NCI-H226 (cell line): ENCODE data around the gene WDCP.
A peak's percentile ranks its signal among the peaks of the same experiment; 100 is the strongest.

ENCODE experiments used
- DNase-seq: peaks from one replicate; pipeline ENCODE4 v3.0.0-alpha.2; 2015

Gene WDCP

DNA sequence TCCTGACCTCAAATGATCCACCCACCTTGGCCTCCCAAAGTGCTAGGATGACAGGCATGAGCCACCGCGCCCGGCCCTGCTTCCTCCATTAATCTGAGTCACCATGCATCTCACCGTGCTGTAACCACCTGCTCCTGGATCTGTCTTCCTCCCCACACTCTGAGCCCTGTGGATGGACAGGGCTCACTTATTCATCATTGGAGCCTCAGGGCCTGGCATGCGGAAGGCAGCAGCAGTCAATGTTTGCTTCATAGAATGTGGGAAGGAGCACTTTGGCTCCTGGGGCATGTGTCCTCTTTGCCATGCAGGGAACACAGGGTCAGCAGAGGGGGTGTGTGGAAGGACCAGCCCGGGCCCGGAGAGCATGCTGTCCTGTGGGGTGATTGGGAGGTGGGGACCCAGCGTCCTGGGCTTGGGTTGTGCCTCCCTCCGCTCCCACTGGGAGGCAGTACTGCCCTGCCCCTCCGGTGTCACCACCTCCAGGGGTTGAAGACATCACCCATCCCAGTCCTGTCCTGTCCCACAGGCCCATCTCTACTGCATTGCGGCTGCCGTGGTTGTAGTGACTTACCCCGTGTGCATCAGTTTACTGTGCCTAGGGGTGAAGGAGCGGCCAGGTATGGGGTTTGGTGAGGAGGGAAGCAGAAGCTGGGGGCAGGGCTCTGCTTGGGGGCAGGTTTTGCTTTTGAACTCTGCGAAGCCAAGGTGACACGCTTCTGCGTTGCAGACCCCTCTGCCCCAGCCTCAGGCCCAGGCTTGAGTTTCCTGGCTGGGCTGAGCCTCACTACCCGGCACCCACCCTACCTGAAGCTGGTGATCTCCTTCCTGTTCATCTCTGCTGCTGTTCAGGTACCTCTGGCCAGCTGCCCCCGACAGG is 25.8 kb downstream of the WDCP start:
- peak; percentile 25 for DNase-seq

DNA sequence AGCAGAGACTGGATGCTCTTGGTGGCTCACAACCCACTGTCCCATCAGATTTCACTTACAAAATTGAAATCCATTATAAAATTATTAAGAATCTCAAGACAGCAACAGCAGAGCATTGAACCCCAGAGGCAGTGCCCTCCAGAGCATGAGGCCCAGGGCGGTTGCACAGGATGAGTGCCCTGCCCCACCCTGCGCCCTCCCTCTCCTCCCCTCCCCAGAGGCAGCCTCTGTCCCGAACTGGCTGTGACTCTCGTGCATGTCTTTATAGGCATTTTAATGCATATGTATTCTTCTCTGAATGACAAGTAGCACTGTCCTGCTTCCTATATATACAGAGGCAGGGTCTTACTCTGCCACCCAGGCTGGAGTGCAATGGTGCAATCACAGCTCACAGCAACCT is 26.9 kb downstream of the WDCP start:
- no peak for DNase-seq

DNA sequence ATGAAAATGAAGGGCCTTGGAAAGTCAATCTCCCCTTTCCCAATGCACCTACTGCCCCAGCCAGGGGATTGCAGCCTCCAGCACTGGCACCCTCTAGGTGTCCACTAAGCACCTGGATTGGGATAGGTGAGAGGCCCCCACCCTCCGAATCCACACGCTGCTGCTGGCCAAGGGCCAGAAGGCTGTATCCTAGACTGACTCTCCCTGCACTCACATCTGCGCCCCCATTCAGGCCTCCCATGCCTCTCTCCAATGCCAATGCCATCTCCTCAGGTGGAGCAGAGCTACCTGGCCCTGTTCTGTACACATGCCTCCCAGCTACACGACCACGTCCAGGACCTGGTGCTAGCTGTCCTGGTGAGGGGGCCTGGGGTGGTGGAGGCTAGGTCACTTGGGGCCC is 27.5 kb downstream of the WDCP start:
- DNase-seq, result no peak

DNA sequence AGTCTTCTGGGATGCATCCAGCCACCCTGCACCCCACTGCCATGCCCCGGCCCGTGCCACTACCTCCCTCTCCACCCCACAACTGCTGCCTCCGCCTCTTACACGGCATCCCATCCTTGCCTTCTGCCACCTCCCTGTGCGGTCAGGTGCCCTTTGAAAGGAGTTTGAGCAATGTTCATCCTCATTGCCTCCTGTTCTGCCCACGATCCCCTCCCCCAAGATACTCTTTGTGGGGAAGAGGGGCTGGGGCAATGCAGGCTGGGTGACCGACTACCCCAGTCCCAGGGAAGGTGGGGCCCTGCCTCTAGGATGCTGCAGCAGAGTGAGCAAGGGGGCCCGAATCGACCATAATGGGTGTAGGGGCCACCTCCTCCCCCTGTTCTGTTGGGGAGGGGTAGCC is 28.9 kb downstream of the WDCP start:
- no peak for DNase-seq

DNA sequence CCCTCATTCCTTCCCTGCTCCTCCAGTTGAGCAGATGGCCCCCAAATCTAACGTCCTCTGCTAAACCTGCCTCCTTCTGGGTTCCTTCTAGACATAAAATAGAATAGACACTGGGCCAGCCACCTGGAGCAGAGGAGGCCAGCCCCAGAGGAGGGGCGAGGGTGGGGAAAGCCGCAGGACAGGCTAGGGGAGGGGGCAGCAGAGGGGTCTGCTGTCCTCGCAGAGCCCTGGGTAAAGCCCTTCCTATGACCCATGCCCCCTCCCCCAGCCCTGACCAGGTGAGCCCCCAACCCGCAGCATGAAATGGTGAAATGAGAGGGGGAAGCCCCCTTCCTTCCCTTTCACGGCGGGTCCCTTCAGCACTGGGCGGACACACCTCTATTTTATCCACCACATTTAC is 29.5 kb downstream of the WDCP start:
- no peak for DNase-seq

DNA sequence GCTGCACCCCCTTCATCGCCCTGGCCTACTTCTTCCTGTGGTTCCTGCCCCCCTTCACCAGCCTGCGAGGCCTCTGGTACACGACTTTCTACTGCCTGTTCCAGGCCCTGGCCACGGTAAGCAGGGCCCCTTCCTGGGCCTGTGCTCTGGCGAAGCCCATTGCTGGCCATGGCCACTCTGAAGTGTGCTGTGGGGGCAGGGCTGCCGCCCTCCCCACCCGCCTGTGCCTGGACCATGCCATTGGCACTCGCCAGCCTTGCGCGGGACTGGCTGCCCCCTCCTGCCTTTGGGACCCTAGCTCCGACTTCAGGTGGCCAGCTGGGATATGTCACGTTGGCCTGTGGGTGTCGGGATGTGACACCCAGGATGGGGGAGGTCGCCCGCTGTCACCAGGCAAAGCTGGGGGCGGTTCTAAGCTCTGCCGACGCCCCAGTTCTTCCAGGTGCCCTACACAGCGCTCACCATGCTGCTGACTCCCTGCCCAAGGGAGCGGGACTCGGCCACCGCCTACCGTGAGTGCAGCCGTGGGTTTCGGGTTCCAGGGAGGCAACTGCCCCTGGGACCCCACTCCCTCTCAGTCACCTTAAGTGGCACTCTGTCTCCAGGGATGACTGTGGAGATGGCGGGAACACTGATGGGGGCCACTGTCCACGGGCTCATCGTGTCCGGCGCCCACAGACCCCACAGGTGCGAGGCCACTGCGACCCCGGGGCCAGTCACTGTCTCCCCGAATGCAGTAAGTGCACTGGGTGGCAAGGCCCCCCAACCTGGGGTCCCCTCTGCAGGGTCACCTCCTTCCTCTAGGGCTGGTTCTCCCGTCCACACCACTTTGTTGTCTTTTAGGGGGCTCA is 30.1 kb downstream of the WDCP start:
- no peak for DNase-seq

DNA sequence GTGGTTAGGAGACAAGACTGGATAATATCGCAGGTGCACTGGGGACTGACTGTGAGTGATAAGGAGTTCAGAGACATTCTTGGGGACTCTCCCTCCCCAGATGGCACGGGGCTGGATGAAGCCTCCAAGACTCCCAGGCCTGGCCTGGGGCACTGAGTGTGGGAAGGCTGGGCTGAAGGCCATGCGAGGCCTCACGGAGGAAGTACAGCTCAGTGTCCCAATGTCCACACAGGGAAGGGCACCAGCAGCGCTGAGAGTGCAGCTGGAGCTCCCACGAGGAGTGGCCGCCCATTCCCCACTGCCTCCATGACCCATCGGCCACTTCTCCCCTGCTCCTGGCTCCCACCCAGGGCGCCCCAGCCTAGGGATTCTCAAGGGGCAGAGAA is 30.8 kb downstream of the WDCP start:
- no peak for DNase-seq

DNA sequence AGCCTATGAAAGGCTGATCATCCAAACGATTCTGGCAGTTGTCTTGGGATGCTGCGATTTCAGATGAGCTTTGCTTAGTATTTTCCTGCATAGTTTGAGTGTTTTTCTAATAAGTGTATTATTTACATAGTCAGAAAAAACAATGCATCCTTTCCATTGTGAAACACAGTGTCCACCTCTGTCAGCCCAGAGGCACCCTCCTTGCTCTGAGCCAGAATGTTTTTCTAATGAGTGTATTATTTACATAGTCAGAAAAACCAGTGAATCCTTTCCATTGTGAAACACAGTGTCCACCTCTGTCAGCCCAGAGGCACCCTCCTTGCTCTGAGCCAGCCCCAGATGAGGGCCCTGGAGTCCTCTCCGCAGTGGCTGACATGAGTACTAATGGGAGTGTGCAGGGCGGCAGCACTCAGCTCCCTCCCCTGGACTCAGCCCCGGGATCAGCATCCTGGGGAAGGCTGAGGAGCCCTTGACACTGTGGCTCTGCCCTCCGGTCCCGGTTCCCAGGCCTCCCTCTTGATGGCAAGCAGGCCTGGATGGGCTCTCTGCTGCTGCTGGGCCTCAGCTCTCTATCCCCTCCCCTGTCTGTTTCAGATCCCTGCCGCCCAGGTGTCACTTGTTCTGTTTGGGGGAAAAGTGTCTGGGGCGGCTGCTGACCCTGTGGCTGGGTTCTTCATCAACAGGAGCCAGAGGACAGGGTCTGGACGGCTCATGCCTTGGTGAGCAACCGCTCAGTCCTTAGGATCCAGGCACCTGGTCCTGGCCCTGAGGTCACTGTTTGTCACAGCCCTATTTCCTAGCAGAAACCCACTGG is 31.4 kb downstream of the WDCP start:
- peak; percentile 88 for DNase-seq

DNA sequence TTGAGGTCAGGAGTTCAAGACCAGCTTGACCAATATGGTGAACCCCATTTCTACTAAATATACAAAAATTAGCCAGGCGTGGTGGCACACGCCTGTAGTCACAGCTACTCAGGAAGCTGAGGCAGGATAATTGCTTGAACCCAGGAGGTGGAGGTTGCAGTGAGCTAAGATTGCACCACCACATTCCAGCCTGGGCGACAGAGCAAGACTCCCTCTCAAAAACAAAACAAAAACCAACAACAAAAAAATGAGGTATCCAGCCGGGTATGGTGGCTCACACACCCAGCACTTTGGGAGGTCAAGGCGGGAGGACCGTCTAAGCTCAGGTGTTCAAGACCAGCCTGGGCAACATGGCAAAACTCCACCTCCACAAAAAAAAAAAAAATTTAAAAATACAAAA is 32.3 kb downstream of the WDCP start:
- peak; percentile 25 for DNase-seq

DNA sequence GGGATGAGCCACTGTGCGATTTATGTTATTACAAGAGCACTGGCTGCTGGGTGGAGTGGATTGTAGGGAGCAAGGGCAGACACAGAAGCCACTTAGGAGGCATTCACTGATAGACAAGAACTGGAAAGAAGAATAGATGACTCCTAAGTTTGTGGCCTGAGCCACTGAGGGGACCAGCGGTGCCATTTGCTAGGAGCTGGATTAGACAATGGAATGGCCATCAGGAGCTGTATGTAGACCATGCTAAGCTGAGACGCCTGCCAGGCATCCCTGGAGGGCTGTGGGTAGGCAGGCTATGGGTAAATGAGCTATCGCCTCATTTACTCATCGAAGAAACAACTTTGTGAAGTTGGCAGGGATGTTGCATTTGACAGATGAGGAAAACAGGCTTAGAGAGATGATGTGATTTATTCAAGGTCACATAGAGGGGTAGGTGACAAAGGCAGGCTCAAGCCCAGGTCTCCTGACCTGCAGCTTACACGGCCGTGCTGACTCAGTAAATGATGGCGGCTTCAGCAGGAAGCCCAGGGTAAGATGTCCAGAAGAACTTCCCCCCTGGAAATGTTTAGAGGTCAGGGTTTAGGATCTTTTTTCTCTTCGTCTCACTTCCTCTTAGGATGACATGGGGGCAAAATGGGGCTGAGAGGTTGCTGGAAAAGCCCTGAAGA is 34.5 kb downstream of the WDCP start:
- no peak for DNase-seq

DNA sequence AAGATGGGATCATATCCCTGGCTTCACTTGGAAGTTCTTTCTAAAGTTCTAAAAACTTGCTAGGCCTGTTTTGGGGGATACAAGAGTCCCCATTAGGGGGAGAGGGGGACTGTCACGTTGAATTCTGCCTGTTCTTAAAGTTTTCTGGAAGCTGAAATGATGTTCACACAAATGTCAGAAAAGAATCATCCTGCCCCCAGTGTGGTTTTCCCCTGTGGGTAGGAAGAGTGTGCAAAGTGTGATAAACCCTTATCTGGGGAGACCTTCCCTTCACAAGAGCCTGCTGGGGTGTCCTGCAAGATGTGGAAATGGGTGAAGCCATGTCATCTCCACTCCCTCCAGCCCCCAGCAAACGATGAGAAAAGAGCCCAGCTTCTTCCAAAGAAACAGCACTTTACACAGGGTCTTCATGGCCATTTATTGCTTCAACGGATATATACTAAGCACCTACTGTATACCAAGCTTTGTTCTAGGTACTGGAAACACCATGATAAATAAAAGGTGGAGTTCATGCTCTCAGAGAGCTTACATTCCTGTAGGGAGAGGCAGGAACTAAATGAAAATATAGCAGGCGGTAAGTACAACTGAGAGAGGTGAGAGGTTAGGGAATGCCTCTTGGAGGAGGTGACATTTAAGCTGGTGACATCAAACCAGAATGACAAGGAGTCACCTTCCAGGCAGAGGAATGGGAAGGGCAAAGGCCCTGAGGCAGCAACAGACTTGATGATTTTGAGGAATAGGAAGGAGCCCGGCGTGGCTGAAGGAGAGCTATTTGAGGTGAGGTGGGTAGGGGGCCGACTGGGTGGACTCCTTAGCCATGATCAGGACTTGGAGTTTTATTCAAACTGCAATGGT is 35.7 kb downstream of the WDCP start:
- DNase-seq, result no peak

DNA sequence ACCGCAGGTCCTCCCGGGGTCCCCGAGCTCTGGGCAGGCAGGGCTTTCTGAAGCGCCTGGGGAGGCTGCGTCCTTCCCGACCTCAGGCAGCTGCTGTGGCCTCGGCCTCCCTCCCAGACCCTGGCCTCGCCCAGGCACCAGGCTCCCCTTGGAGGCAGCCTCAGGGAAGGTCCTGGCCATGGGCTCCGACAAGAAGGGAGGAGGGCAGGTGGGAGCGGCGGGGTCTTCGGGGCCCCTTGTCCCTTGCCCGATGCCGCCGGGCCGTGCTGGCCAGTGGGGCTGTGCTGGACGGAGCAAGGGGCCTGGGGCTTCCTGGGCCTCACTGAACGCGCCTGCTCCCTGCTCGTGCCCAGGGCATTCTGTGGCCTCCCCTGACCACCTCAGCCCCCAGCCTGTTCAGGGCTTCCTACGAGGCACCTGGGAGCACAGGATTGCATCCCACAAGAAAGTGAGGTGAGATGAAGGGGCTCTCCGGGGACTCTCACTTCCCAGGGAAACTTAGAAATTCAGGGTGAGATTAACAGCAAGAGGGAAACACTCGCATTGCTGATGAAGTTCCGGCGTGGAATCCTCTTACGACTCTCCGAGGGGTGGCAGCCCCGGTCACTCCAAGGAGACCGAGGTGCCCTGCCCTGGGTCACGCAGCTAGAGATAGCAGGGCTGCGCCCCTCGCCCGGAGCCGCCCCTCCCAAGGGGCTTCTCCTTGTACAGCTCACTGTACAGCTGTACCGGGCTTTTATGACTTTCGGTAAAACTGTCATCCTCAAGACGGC is 36.5 kb downstream of the WDCP start:
- DNase-seq, result no peak

DNA sequence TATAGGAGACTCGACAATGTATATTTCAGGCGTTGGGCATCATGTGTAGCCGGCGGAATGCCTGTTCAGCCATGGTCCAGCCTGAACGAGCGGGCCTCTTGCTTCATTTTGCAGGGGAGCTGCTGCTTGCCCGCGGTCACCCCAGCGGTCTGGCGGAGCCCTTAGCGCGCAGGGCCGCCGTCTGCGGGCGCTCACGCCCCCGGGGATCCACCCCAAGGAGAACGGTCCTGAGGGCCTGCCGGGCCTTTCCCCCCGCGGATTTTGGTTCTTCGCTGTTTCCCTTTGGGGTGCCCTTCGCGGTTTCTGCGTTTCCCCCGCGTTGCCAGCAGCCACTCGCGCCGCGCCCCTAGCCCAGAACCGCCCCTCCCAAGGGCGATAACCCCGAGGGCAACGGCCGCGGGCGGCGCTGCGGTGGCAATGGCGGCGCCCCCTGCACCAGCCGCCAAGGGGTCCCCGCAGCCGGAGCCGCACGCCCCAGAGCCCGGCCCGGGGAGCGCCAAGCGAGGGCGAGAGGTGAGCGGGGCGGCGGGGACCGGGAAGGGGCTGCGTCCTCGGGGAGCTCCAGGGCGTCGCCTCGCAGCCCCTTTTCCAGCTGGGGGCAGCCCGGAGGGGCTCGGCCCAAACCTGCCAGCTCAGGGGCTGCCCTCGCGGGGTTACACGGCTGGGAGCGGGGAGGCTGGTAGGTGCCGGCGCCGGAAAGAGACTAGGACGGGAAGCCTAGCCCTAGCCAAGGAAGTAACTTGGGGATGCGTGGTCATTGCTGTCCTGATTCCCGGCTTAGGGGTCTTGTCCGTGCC is 37.3 kb downstream of the WDCP start, which contains the start of gene MFSD2B:
TSS of gene MFSD2B (plus strand) at position 406 of the 797 bp plus-strand sequence. CDS start at position 418, 12 bp downstream.
- no peak for DNase-seq

DNA sequence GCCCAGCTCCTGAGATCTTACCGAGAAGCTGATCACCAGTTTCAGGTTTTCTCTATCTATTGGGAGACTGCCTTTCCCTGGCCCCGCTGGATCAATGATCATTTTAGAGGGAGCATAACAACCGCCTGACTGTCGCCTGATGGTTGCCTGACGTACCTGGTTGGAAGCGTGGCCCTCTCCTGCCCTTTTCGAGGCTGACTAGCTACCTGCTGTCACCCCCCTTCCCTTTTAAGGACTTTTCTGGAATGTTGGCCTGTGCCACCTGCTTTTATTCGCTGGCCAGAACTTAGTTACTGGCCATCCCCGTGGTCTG is 37.9 kb downstream of the WDCP start:
- no peak for DNase-seq

DNA sequence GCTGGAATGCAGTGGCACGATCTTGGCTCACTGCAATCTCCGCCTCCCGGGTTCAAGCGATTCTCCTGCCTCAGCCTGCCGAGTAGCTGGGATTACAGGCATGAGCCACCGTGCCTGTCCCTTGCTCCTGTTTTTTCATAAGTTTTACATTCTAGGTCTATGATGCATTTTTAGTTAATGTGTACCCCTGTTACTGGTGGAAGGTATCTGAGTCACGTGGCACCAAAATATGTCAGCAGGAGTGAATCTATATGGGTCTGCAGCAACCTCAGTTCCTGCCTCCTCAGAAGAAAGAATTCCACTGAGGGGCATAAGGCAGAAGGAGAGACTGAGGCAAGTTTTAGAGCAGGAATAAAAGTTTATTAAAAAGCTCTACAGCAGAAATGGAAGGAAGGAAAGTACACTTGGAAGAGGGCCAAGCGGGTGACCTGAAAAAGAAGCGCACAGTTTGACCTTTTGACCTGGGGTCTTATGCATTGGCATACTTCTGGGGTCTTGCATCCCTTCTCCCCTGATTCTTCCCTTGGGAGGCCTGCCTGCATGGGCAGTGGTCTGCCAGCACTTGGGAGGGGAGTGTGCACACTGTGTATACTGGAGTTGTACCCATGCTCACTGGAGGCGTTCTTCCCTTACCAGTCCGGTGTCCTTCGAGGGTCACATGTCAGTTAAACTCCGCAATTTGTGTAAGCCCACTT is 38.4 kb downstream of the WDCP start:
- DNase-seq, result no peak

DNA sequence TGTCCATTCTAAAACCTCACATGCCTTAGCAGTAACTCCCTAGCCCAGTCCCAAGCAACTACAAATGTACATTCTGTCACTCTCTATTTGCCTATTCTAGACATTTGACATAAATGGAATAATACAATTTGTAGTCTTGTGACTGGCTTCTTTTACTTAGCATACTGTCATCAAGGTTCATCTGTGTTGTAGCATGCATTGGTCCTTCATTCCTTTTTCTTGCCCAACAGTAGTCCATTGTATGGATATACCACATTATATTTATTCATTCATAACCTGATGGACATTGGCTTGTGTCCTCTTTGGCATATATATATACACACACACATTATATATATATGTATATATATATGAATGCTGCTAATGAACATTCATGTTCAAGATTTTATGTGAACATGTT is 39.5 kb downstream of the WDCP start:
- no peak for DNase-seq

DNA sequence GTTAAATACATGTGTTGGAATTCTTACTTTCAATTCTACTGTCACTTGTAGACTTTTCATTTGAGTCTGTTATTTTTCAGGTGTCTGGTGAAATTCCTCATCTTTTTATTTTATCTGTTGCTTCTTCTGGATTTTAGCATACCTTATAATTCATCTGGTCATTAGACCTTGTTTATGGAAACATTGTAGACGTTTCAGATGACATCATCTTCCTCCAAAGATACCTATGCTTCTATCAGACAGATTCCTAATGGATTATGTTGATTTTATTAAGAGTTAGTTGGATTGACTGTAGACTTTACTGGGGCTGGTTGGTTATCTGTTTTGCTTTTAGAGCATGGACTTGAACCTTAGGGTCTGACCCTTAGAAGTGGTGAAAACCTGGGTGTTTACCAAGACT is 52.6 kb downstream of the WDCP start:
- no peak for DNase-seq

DNA sequence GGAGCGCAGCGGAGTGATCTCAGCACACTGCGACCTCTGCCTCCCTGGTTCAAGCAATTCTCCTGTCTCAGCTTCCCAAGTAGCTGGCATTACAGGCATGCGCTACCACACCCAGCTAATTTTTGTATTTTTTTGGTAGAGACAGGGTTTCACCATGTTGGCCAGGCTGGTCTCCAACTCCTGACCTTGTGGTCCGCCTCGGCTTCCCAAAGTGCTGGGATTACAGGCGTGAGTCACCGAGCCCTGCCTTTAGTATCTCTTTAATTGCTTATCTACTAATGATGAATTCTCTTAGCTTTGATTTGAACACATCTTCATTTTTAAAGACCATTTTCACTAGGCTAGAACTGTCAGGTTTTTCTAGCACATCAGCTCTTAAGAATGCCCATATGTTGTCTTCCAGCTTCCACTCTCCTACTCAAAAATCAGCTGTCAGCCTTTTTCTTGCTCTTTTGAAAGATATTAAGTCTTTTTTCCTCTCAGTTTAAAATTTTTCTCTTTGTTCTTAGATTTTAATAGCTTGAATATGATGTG is 53.4 kb downstream of the WDCP start:
- DNase-seq, result no peak

DNA sequence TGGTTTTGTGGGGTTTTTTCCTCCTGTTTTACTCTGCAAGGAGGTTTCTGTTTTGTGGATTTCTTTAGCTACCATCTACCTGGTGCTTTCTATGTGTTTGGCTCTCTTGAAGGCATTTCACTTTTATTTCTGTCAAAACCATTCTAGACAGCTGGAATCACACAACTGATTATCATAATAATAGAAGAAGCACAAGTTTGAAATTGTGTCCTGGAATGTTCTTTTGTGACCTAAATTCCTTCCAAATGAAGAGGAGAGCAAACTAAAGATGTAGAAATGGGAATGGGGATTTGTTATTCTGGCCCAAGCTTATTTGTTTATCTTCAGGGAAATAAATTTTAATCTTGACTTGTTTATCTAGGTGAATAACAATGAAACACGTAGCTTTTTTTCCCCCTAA is 54.3 kb downstream of the WDCP start:
- no peak for DNase-seq
